PFSK-1 (cell line): ENCODE measurements around the gene GUCY2D.

Source experiments
- FOXP2 ChIP-seq: optimal IDR thresholded peaks from 2 replicates; pipeline ENCODE3; 2011; ENCODE audit warnings: borderline replicate concordance, control low read depth, inconsistent platforms; ENCODE audit not compliant: insufficient read depth; ENCODE audit errors: extremely low read length, extremely low read depth
- POLR2AphosphoS5 ChIP-seq: IDR thresholded peaks from 2 replicates; pipeline ENCODE4 v1.6.1; 2012; ENCODE audit warnings: low read depth, mild to moderate bottlenecking, control low read depth, low read length, moderate library complexity
- SIN3A ChIP-seq: IDR thresholded peaks from 2 replicates; pipeline ENCODE4 v1.6.1; 2012; ENCODE audit warnings: mild to moderate bottlenecking, low read length, moderate library complexity, borderline replicate concordance; ENCODE audit not compliant: insufficient read depth
- TAF1 ChIP-seq: IDR thresholded peaks from 2 replicates; pipeline ENCODE4 v1.6.1; 2012; ENCODE audit warnings: low read length, control low read depth, borderline replicate concordance; ENCODE audit not compliant: insufficient read depth
- TF ChIP-seq, protein P1 (sequence below), 2 experiments: IDR thresholded peaks; 2 replicates each; pipeline versions ENCODE4 v1.6.1 to v1.8.0; 2011 to 2012; ENCODE audit warnings: low read depth in 2 of 2, low read length in 2 of 2, control low read depth in 1 of 2, inconsistent platforms in 1 of 2, mild to moderate bottlenecking in 1 of 2, moderate library complexity in 1 of 2; ENCODE audit not compliant: insufficient read depth in 1 of 2

DNA sequence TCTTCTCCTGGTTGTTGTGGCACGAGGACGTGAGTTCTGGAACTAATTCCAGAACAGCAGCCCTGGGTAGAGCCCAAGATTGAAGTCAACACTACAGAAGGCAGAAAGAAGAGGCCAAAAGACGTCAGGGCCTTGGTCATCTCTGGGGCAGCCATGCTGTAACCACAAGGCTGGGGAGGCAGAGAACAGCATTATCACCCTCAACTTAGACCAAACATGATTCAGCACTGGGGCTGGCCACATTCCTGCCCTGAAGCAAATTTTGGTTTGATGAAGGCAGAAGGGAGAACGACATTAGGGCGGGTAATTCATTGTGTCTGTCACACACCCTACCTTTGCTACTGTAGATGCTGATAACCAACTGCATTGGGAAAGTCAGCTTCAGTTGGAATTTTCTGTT, 26.7 kb downstream of the GUCY2D start:
- TF ChIP-seq TAF1 (no peak), SIN3A (no peak), FOXP2 (no peak), POLR2AphosphoS5 (no peak)
- TF ChIP-seq, protein P1, sequence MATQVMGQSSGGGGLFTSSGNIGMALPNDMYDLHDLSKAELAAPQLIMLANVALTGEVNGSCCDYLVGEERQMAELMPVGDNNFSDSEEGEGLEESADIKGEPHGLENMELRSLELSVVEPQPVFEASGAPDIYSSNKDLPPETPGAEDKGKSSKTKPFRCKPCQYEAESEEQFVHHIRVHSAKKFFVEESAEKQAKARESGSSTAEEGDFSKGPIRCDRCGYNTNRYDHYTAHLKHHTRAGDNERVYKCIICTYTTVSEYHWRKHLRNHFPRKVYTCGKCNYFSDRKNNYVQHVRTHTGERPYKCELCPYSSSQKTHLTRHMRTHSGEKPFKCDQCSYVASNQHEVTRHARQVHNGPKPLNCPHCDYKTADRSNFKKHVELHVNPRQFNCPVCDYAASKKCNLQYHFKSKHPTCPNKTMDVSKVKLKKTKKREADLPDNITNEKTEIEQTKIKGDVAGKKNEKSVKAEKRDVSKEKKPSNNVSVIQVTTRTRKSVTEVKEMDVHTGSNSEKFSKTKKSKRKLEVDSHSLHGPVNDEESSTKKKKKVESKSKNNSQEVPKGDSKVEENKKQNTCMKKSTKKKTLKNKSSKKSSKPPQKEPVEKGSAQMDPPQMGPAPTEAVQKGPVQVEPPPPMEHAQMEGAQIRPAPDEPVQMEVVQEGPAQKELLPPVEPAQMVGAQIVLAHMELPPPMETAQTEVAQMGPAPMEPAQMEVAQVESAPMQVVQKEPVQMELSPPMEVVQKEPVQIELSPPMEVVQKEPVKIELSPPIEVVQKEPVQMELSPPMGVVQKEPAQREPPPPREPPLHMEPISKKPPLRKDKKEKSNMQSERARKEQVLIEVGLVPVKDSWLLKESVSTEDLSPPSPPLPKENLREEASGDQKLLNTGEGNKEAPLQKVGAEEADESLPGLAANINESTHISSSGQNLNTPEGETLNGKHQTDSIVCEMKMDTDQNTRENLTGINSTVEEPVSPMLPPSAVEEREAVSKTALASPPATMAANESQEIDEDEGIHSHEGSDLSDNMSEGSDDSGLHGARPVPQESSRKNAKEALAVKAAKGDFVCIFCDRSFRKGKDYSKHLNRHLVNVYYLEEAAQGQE (IDR thresholded peaks at IDR 0.05; ENCODE audit: insufficient read depth in 1 of 2, low read depth in 2 of 2, low read length in 2 of 2), result no peak
